ENCODE results near the gene PTPRM. TPM values are rescaled to one million over a fixed set of nuclear protein-coding genes. Genes with fewer than 3 reads are reported as not detected.

Gene PTPRM
- polyA plus RNA-seq, 1 donor from 2014 or later: 126 TPM

GRCh38 chr18:7754258-7754657 lies 187.1 kb downstream of the PTPRM start:
- Histone ChIP-seq H3K79me2 (replicated peaks; ENCODE audit: insufficient read depth, low read length) (no peaks in the 10 kb centered on the region), H3K9ac (ENCODE audit: low read length) (no peak overlapping the region), H3K4me2 (ENCODE audit: low read length) (no peak overlapping the region), H3K27me3 (ENCODE audit: insufficient read depth, low read depth, low read length) (no peaks in the 10 kb centered on the region), H3K27ac (ENCODE audit: low read length) (no peak overlapping the region), H3K9me3 (ENCODE audit: low read length) (no peaks in the 10 kb centered on the region), H3K36me3 (ENCODE audit: insufficient read depth, low read length) (no peaks in the 10 kb centered on the region), H3K4me3 (ENCODE audit: low read length) (no peak overlapping the region), H3F3A (ENCODE audit: insufficient read depth, low read length, poor library complexity, severe bottlenecking) (no peaks in the 10 kb centered on the region), H3K9me2 (ENCODE audit: insufficient read depth, low read length) (no peaks in the 10 kb centered on the region), H4K20me1 (ENCODE audit: insufficient read depth) (no peaks in the 10 kb centered on the region), H2AFZ (ENCODE audit: low read depth, low read length) (no peak overlapping the region)
- TF ChIP-seq EP300 (conservative IDR thresholded peaks at IDR 0.05; ENCODE audit: poor library complexity, severe bottlenecking) (no peak), EZH2 (IDR thresholded peaks at IDR 0.05; ENCODE audit: borderline replicate concordance, insufficient read depth, low read length, poor library complexity, severe bottlenecking) (no peak), REST (IDR thresholded peaks at IDR 0.05; ENCODE audit: borderline replicate concordance) (no peak), MXI1 (conservative IDR thresholded peaks at IDR 0.05; ENCODE audit: poor library complexity, severe bottlenecking) (no peak), SMC3 (conservative IDR thresholded peaks at IDR 0.05; ENCODE audit: poor library complexity) (no peak), TAF1 (IDR thresholded peaks at IDR 0.05; ENCODE audit: low read depth) (no peak), POLR2AphosphoS5 (IDR thresholded peaks at IDR 0.05) (no peak), RAD21 (conservative IDR thresholded peaks at IDR 0.05) (no peak), CTCF (IDR thresholded peaks at IDR 0.05; ENCODE audit: poor library complexity, severe bottlenecking) (no peak)

GRCh38 chr18:7754725-7755181 lies 187.6 kb downstream of the PTPRM start:
- Histone ChIP-seq H3K36me3 (ENCODE audit: insufficient read depth, low read length) (no peaks in the 10 kb centered on the region), H3K9ac (ENCODE audit: low read length) (no peak overlapping the region), H3K4me3 (ENCODE audit: low read length) (no peak overlapping the region), H3K27me3 (ENCODE audit: insufficient read depth, low read depth, low read length) (no peaks in the 10 kb centered on the region), H3K9me2 (ENCODE audit: insufficient read depth, low read length) (no peaks in the 10 kb centered on the region), H2AFZ (ENCODE audit: low read depth, low read length) (no peak overlapping the region), H3K9me3 (ENCODE audit: low read length) (no peaks in the 10 kb centered on the region), H3F3A (ENCODE audit: insufficient read depth, low read length, poor library complexity, severe bottlenecking) (no peaks in the 10 kb centered on the region), H3K79me2 (replicated peaks; ENCODE audit: insufficient read depth, low read length) (no peaks in the 10 kb centered on the region), H3K27ac (ENCODE audit: low read length) (no peak overlapping the region), H4K20me1 (ENCODE audit: insufficient read depth) (no peaks in the 10 kb centered on the region), H3K4me2 (ENCODE audit: low read length) (no peak overlapping the region)
- no peak for TF ChIP-seq EP300 (conservative IDR thresholded peaks at IDR 0.05; ENCODE audit: poor library complexity, severe bottlenecking)
- no peak for TF ChIP-seq SMC3 (conservative IDR thresholded peaks at IDR 0.05; ENCODE audit: poor library complexity)
- TF ChIP-seq REST (IDR thresholded peaks at IDR 0.05; ENCODE audit: borderline replicate concordance): no peak
- TF ChIP-seq POLR2AphosphoS5 (IDR thresholded peaks at IDR 0.05): no peak
- no peak for TF ChIP-seq MXI1 (conservative IDR thresholded peaks at IDR 0.05; ENCODE audit: poor library complexity, severe bottlenecking)
- no peak for TF ChIP-seq TAF1 (IDR thresholded peaks at IDR 0.05; ENCODE audit: low read depth)
- no peak for TF ChIP-seq RAD21 (conservative IDR thresholded peaks at IDR 0.05)
- TF ChIP-seq EZH2 (IDR thresholded peaks at IDR 0.05; ENCODE audit: borderline replicate concordance, insufficient read depth, low read length, poor library complexity, severe bottlenecking): no peak
- TF ChIP-seq CTCF (IDR thresholded peaks at IDR 0.05; ENCODE audit: poor library complexity, severe bottlenecking): no peak
